ENCODE data around the gene MYO7B.

DNA sequence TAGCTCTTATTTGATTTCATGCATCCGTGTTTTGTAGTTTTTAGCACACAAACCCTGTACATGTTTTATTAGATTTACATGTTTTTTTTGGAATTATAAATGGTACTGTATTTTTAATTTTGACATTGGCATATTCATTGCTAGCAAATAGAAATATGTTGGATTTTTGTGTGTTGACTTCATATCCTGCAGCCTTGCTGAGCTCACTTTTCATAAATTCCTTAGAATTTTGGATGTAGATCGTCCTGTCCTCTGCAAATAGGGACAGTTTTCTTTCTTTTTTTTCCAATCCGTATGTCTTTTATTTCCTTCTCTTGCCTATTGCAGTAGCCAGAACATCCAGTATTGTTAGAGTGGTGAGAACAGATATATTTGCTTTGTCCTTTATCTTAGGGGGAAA is 63.7 kb downstream of the MYO7B start:
- TF ChIP-seq CTCF (IDR thresholded peaks at IDR 0.05; ENCODE audit: poor library complexity) (no peak), EZH2phosphoT487 (IDR thresholded peaks at IDR 0.05; ENCODE audit: low read depth, severe bottlenecking, unreplicated experiment) (no peak), EZH2 (IDR thresholded peaks at IDR 0.05; ENCODE audit: borderline replicate concordance) (no peak)

All from hepatocyte (in vitro differentiated cells).